Nephron (organoid): ENCODE data around the gene MAP4K3.

Source experiments
- H3K27ac Mint-ChIP-seq, 3 experiments: 2 replicates each; pipeline ENCODE4 v1.8.0; 2020; ENCODE audit warnings: mixed read lengths in 3 of 3, mild to moderate bottlenecking in 2 of 3, moderate library complexity in 1 of 3
- H3K27me3 Mint-ChIP-seq: 2 replicates; pipeline ENCODE4 v1.8.0; 2021; ENCODE audit warnings: low read depth, mild to moderate bottlenecking, moderate library complexity, mixed read lengths
- H3K36me3 Mint-ChIP-seq: 2 replicates; pipeline ENCODE4 v1.8.0; 2020; ENCODE audit warnings: low read depth, mixed read lengths
- H3K4me1 Mint-ChIP-seq: 2 replicates; pipeline ENCODE4 v1.8.0; 2020; ENCODE audit warnings: mixed read lengths
- H3K4me3 Mint-ChIP-seq, 3 experiments: 2 replicates each; pipeline ENCODE4 v1.8.0; 2020; ENCODE audit warnings: mild to moderate bottlenecking in 3 of 3, mixed read lengths in 3 of 3, moderate library complexity in 2 of 3
- H3K9me3 Mint-ChIP-seq: 2 replicates; pipeline ENCODE4 v1.8.0; 2020; ENCODE audit warnings: mixed read lengths
- CTCF ChIP-seq, 3 experiments: fragments of 200-600 bp; sonication (generic); IDR thresholded peaks; one replicate each; pipeline ENCODE4 v1.5.0; 2021; ENCODE audit warnings: antibody characterized with exemption in 3 of 3; ENCODE audit not compliant: unreplicated experiment in 3 of 3

MAP4K3 gene

GRCh38 chr2:39432701-39433100 is 4.4 kb downstream of the MAP4K3 start:
- no peak for TF ChIP-seq CTCF (IDR thresholded peaks at IDR 0.05; ENCODE audit: unreplicated experiment in 3 of 3)
- Mint-ChIP-seq H3K36me3 (peaks cover 4% of the 10 kb centered on the region), H3K4me3 (no peak overlapping the region), H3K27ac (peak overlapping the region in 1 of 3 experiments; percentile 37), H3K9me3 (no peaks in the 10 kb centered on the region), H3K4me1 (peaks cover 63% of the 10 kb centered on the region), H3K27me3 (no peaks in the 10 kb centered on the region)

DNA sequence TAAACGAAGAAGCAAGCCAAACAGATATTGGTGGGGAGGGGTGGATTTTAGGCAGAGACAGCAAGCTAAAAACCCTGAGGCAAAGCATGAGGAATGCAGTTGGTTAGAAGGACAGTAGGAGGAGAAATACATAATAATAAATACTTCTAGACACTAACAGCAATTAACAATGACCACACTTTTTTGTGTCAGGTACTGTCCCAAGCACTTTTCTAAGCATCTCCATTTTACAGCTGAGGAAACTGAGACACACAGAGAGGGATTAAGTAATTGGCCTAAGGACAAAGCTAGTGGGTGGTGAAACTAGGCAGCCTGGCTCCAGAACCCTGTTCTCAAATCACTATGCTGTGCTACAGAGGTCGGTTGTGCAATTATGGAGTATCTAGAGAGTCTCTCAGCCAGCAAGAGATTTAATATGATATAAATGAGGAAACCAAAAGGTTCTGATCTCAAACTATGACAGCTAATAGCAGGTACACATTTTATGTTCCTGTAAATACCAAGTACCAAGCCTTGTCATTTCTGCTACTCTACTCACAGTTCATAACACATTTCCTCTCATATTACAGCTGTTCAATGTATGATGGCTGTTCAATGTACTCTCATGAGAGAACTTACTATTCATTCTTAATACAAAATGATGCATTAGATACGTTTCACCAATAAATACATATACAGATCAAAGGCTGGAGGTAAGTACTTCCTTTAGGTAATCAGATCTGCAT is 5.3 kb downstream of the MAP4K3 start:
- Mint-ChIP-seq H3K27me3 (no peaks in the 10 kb centered on the region), H3K27ac (peak overlapping the region in 1 of 3 experiments; percentile 25), H3K9me3 (no peaks in the 10 kb centered on the region), H3K36me3 (peaks cover 4% of the 10 kb centered on the region), H3K4me3 (peak overlapping the region in 1 of 3 experiments; percentile 33), H3K4me1 (peaks cover 73% of the 10 kb centered on the region)
- TF ChIP-seq CTCF (IDR thresholded peaks at IDR 0.05; ENCODE audit: unreplicated experiment in 3 of 3): no peak

DNA sequence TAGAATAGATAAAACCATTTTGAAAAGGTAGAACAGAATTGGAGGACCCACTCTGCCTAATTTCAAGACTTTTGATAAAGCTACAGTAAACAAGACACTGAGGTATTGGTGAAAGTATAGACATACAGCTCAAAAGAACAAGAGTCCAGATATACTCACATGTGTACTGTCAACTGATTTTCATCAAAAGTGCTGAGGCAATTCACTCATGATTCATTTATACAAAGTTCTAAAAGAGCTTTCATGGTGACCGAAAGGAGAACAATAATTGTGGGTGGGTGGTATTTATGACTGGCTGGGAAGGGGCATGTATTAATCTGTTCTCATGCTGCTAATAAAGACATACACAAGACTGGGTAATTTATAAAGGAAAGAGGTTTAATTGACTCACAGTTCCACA is 7.3 kb downstream of the MAP4K3 start:
- Mint-ChIP-seq H3K36me3 (peaks cover 8% of the 10 kb centered on the region), H3K27me3 (no peaks in the 10 kb centered on the region), H3K27ac (no peak overlapping the region), H3K9me3 (no peaks in the 10 kb centered on the region), H3K4me3 (no peak overlapping the region), H3K4me1 (peaks cover 72% of the 10 kb centered on the region)
- TF ChIP-seq CTCF (IDR thresholded peaks at IDR 0.05; ENCODE audit: unreplicated experiment in 3 of 3): no peak

DNA sequence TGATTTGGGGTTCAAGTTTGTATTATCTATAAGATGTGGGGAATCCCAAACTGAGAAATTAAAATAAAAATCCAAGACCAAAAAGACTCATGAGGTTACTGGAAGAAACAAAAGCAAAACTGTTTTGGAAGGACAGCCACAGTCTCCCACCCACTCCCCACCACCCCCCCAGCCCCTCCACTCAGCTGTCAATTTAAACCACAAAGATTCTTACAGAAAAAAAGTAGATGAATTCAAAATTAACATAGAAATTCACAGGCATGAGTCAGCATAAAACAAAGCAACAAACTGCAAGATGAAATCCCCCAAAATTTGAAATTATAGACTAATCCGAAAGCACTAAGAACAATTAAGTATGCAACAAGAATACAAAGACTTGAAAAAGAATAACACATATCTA is 12.1 kb downstream of the MAP4K3 start:
- peaks cover 29% of the 10 kb centered on the region for H3K4me1 Mint-ChIP-seq
- no peaks in the 10 kb centered on the region for H3K9me3 Mint-ChIP-seq
- no peaks in the 10 kb centered on the region for H3K27me3 Mint-ChIP-seq
- TF ChIP-seq CTCF (IDR thresholded peaks at IDR 0.05; ENCODE audit: unreplicated experiment in 3 of 3): no peak
- H3K27ac Mint-ChIP-seq: no peak overlapping the region
- no peak overlapping the region for H3K4me3 Mint-ChIP-seq
- peaks cover 7% of the 10 kb centered on the region for H3K36me3 Mint-ChIP-seq

GRCh38 chr2:39422700-39423099 is 14.4 kb downstream of the MAP4K3 start:
- Mint-ChIP-seq H3K9me3 (no peaks in the 10 kb centered on the region), H3K36me3 (peaks cover 4% of the 10 kb centered on the region), H3K27ac (no peak overlapping the region), H3K4me1 (peaks cover 28% of the 10 kb centered on the region), H3K4me3 (no peak overlapping the region), H3K27me3 (no peaks in the 10 kb centered on the region)
- no peak for TF ChIP-seq CTCF (IDR thresholded peaks at IDR 0.05; ENCODE audit: unreplicated experiment in 3 of 3)

DNA sequence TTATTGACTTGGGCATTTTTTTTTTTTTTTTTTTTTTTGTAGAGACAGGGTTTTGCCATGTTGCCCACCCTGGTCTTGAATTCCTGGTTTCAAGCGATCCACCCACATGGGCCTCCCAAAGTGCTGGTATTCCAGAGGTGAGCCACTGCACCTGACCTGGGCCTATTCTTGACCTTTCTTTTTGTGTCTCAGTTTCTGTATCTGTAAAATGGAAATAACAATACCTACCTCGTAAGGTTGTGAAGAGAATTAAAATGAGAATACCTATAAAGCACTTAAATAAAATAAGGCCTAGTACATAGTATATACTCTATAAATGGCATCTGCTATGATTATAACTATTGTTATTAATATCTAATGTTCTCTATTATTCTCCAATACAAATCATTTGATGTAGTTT is 15.7 kb downstream of the MAP4K3 start:
- H3K27ac Mint-ChIP-seq: no peak overlapping the region
- no peaks in the 10 kb centered on the region for H3K9me3 Mint-ChIP-seq
- no peak for TF ChIP-seq CTCF (IDR thresholded peaks at IDR 0.05; ENCODE audit: unreplicated experiment in 3 of 3)
- peaks cover 4% of the 10 kb centered on the region for H3K36me3 Mint-ChIP-seq
- H3K4me1 Mint-ChIP-seq: peaks cover 17% of the 10 kb centered on the region
- no peaks in the 10 kb centered on the region for H3K27me3 Mint-ChIP-seq
- H3K4me3 Mint-ChIP-seq: no peak overlapping the region
